HEK293 (cell line): ENCODE results near the gene TMEM185B.

ENCODE experiments used
- EGR2 ChIP-seq: fragments of 450-650 bp; formaldehyde crosslinking; IDR thresholded peaks from 2 replicates; pipeline ENCODE4 v1.5.1; 2016; ENCODE audit warnings: low read depth, missing biosample characterization, missing genetic modification characterization
- GFI1B ChIP-seq: fragments of 450-650 bp; formaldehyde crosslinking; IDR thresholded peaks from 2 replicates; pipeline ENCODE4 v1.5.1; 2016; ENCODE audit warnings: missing biosample characterization, missing genetic modification characterization
- KLF10 ChIP-seq: fragments of 450-650 bp; IDR thresholded peaks from 2 replicates; pipeline ENCODE4 v1.5.1; 2018; ENCODE audit warnings: missing biosample characterization, mild to moderate bottlenecking, missing genetic modification characterization
- MEIS1 ChIP-seq: sonication (generic); formaldehyde crosslinking; IDR thresholded peaks from 2 replicates; pipeline ENCODE4 v1.8.1; 2022; ENCODE audit warnings: missing genetic modification reagents, mild to moderate bottlenecking, borderline replicate concordance
- OVOL3 ChIP-seq: fragments of 450-650 bp; formaldehyde crosslinking; IDR thresholded peaks from 2 replicates; pipeline ENCODE4 v1.5.1; 2016; ENCODE audit warnings: missing biosample characterization, missing genetic modification characterization
- ZBTB1 ChIP-seq: fragments of 450-650 bp; formaldehyde crosslinking; IDR thresholded peaks from 2 replicates; pipeline ENCODE4 v1.5.1; 2016; ENCODE audit warnings: missing biosample characterization, missing genetic modification characterization
- ZBTB11 ChIP-seq: fragments of 450-650 bp; formaldehyde crosslinking; conservative IDR thresholded peaks from 2 replicates; pipeline ENCODE4 v1.5.1; 2016; ENCODE audit warnings: low read depth, missing biosample characterization, missing genetic modification characterization
- ZFP41 ChIP-seq: fragments of 450-650 bp; formaldehyde crosslinking; IDR thresholded peaks from 2 replicates; pipeline ENCODE4 v1.5.1; 2016; ENCODE audit warnings: missing biosample characterization, missing genetic modification characterization, borderline replicate concordance
- ZIC2 ChIP-seq: fragments of 450-650 bp; formaldehyde crosslinking; IDR thresholded peaks from 2 replicates; pipeline ENCODE4 v1.5.1; 2016; ENCODE audit warnings: missing biosample characterization, missing genetic modification characterization
- ZNF132 ChIP-seq: fragments of 450-650 bp; formaldehyde crosslinking; IDR thresholded peaks from 2 replicates; pipeline ENCODE4 v1.5.1; 2017; ENCODE audit warnings: missing biosample characterization, missing genetic modification characterization, borderline replicate concordance
- ZNF2 ChIP-seq: fragments of 450-650 bp; formaldehyde crosslinking; IDR thresholded peaks from 2 replicates; pipeline ENCODE4 v1.5.1; 2016; ENCODE audit warnings: missing biosample characterization, missing genetic modification characterization
- ZNF341 ChIP-seq: fragments of 450-650 bp; formaldehyde crosslinking; IDR thresholded peaks from 2 replicates; pipeline ENCODE4; 2016; ENCODE audit warnings: low read depth, missing biosample characterization, missing genetic modification characterization
- ZNF521 ChIP-seq: fragments of 450-650 bp; formaldehyde crosslinking; IDR thresholded peaks from 2 replicates; pipeline ENCODE4 v1.5.1; 2017; ENCODE audit warnings: missing biosample characterization, mild to moderate bottlenecking, missing genetic modification characterization
- ZNF561 ChIP-seq: fragments of 450-650 bp; IDR thresholded peaks from 2 replicates; pipeline ENCODE4 v1.5.1; 2018; ENCODE audit warnings: missing biosample characterization, missing genetic modification characterization, borderline replicate concordance
- ZNF600 ChIP-seq: fragments of 450-650 bp; formaldehyde crosslinking; IDR thresholded peaks from 2 replicates; pipeline ENCODE4 v1.5.1; 2016; ENCODE audit warnings: missing biosample characterization, missing genetic modification characterization
- ZNF610 ChIP-seq: fragments of 450-650 bp; formaldehyde crosslinking; IDR thresholded peaks from 2 replicates; pipeline ENCODE4 v1.5.1; 2016; ENCODE audit warnings: missing biosample characterization, missing genetic modification characterization, borderline replicate concordance
- ZNF701 ChIP-seq: fragments of 450-650 bp; formaldehyde crosslinking; IDR thresholded peaks from 2 replicates; pipeline ENCODE4 v1.5.1; 2016; ENCODE audit warnings: missing biosample characterization, missing genetic modification characterization
- ZNF707 ChIP-seq: fragments of 450-650 bp; formaldehyde crosslinking; IDR thresholded peaks from 2 replicates; pipeline ENCODE4 v1.5.1; 2016; ENCODE audit warnings: missing biosample characterization, missing genetic modification characterization
- ZNF747 ChIP-seq: fragments of 450-650 bp; formaldehyde crosslinking; IDR thresholded peaks from 2 replicates; pipeline ENCODE4 v1.5.1; 2016; ENCODE audit warnings: missing biosample characterization, missing genetic modification characterization
- ZNF768 ChIP-seq: fragments of 450-650 bp; formaldehyde crosslinking; IDR thresholded peaks from 2 replicates; pipeline ENCODE4 v1.5.1; 2018; ENCODE audit warnings: missing biosample characterization, mild to moderate bottlenecking, missing genetic modification characterization
- ZNF777 ChIP-seq: fragments of 450-650 bp; formaldehyde crosslinking; IDR thresholded peaks from 2 replicates; pipeline ENCODE4 v1.5.1; 2017; ENCODE audit warnings: missing biosample characterization, missing genetic modification characterization, borderline replicate concordance
- ZNF830 ChIP-seq: fragments of 450-650 bp; IDR thresholded peaks from 2 replicates; pipeline ENCODE4 v1.5.0; 2018; ENCODE audit warnings: missing biosample characterization, missing genetic modification characterization, low read depth, mild to moderate bottlenecking, moderate library complexity
- TF ChIP-seq, protein P1 (sequence below): fragments of 450-650 bp; formaldehyde crosslinking; IDR thresholded peaks from 2 replicates; pipeline ENCODE4 v1.5.1; 2016; ENCODE audit warnings: missing biosample characterization, missing genetic modification characterization
- TF ChIP-seq, protein P2 (sequence below): fragments of 450-650 bp; formaldehyde crosslinking; IDR thresholded peaks from 2 replicates; pipeline ENCODE4; 2016; ENCODE audit warnings: missing biosample characterization, missing genetic modification characterization
- TF ChIP-seq, protein P3 (sequence below): fragments of 450-650 bp; IDR thresholded peaks from 2 replicates; pipeline ENCODE4 v1.5.1; 2018; ENCODE audit warnings: missing biosample characterization, mild to moderate bottlenecking, missing genetic modification characterization
- TF ChIP-seq, protein P4 (sequence below): fragments of 450-650 bp; formaldehyde crosslinking; IDR thresholded peaks from 2 replicates; pipeline ENCODE4 v1.5.1; 2016; ENCODE audit warnings: missing biosample characterization, missing genetic modification characterization
- TF ChIP-seq, protein P5 (sequence below): fragments of 450-650 bp; formaldehyde crosslinking; IDR thresholded peaks from 2 replicates; pipeline ENCODE4 v1.5.1; 2017; ENCODE audit warnings: missing biosample characterization, missing genetic modification characterization

Gene TMEM185B

DNA sequence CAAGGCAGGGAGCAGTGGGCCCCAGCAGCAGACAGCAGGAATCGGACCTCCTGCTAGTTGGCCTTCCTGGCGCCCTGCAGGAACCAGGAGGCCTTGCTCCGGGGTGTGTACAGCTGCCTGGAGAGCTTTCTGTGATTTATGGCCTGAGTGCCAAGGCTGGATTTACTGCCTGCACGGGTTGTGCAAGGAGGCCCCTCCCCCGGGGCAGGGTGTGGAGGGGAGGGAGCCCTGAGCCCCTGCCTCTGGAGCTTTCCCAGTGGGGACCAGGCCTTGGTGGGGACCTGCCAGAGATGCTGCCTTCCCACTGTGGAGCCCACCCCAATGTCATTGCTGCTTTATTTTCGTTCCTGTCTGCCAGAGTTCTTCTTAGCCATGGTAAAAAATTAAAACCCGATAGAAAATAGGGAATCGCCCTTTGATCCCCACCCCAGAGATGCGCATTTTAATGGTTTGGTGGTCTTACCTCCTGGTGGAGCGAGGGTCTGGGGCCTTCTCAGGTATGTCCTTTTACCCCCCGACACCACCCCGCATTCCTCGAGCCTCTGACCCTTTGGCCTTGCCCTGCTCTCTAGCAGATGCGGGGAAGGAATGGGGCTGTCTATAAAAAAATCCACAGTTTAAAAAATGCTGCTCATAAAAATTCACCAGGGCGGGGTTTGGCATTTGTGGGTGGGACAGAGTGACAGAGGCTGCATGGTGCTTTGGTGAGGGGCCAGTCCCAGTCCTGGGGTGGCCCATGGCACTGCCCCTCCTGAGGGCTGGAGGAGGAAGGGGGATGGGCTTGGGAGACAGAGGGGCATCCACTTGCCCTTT lies 22.5 kb upstream of the TMEM185B start (continued):
- TF ChIP-seq ZNF341 (tag by site-specific recombination) (0 out of 2 replicates have a peak, but pooled peaks have one; percentile 12), OVOL3 (tag by site-specific recombination) (no peak), MEIS1 (CRISPR knock-in tag) (peak; percentile 88), ZNF600 (tag by site-specific recombination) (0 out of 2 replicates have a peak, but pooled peaks have one; percentile 12), EGR2 (tag by site-specific recombination) (no peak), ZNF830 (tag by site-specific recombination) (no peak), ZNF707 (tag by site-specific recombination) (no peak), ZNF561 (tag by site-specific recombination) (peak; percentile 25; the same call in 1 of the 2 replicates), ZNF777 (no peak), ZIC2 (tag by site-specific recombination) (peak; percentile 99), ZBTB11 (tag by site-specific recombination) (no peak), ZNF132 (tag by site-specific recombination) (no peak), ZFP41 (tag by site-specific recombination) (no peak), ZNF768 (no peak), GFI1B (tag by site-specific recombination) (peak; percentile 78), ZNF2 (tag by site-specific recombination) (no peak), ZBTB1 (tag by site-specific recombination) (no peak), ZNF747 (no peak), KLF10 (tag by site-specific recombination) (0 out of 2 replicates have a peak, but pooled peaks have one; percentile 43), ZNF701 (tag by site-specific recombination) (no peak), ZNF610 (tag by site-specific recombination) (no peak), ZNF521 (no peak)
- TF ChIP-seq, protein P1, sequence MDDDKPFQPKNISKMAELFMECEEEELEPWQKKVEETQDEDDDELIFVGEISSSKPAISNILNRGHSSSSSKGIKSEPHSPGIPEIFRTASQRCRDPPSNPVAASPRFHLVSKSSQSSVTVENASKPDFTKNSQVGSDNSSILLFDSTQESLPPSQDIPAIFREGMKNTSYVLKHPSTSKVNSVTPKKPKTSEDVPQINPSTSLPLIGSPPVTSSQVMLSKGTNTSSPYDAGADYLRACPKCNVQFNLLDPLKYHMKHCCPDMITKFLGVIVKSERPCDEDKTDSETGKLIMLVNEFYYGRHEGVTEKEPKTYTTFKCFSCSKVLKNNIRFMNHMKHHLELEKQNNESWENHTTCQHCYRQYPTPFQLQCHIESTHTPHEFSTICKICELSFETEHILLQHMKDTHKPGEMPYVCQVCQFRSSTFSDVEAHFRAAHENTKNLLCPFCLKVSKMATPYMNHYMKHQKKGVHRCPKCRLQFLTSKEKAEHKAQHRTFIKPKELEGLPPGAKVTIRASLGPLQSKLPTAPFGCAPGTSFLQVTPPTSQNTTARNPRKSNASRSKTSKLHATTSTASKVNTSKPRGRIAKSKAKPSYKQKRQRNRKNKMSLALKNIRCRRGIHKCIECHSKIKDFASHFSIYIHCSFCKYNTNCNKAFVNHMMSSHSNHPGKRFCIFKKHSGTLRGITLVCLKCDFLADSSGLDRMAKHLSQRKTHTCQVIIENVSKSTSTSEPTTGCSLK, result no peak
- TF ChIP-seq, protein P2, sequence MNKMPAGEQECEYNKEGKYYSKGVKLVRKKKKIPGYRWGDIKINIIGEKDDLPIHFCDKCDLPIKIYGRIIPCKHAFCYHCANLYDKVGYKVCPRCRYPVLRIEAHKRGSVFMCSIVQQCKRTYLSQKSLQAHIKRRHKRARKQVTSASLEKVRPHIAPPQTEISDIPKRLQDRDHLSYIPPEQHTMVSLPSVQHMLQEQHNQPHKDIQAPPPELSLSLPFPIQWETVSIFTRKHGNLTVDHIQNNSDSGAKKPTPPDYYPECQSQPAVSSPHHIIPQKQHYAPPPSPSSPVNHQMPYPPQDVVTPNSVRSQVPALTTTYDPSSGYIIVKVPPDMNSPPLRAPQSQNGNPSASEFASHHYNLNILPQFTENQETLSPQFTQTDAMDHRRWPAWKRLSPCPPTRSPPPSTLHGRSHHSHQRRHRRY, result no peak
- TF ChIP-seq, protein P3, sequence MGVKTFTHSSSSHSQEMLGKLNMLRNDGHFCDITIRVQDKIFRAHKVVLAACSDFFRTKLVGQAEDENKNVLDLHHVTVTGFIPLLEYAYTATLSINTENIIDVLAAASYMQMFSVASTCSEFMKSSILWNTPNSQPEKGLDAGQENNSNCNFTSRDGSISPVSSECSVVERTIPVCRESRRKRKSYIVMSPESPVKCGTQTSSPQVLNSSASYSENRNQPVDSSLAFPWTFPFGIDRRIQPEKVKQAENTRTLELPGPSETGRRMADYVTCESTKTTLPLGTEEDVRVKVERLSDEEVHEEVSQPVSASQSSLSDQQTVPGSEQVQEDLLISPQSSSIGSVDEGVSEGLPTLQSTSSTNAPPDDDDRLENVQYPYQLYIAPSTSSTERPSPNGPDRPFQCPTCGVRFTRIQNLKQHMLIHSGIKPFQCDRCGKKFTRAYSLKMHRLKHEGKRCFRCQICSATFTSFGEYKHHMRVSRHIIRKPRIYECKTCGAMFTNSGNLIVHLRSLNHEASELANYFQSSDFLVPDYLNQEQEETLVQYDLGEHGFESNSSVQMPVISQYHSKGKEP, result no peak
- TF ChIP-seq, protein P4, sequence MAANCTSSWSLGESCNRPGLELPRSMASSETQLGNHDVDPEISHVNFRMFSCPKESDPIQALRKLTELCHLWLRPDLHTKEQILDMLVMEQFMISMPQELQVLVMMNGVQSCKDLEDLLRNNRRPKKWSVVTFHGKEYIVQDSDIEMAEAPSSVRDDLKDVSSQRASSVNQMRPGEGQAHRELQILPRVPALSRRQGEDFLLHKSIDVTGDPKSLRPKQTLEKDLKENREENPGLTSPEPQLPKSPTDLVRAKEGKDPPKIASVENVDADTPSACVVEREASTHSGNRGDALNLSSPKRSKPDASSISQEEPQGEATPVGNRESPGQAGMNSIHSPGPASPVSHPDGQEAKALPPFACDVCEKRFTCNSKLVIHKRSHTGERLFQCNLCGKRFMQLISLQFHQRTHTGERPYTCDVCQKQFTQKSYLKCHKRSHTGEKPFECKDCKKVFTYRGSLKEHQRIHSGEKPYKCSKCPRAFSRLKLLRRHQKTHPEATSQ, result no peak
- TF ChIP-seq, protein P5, sequence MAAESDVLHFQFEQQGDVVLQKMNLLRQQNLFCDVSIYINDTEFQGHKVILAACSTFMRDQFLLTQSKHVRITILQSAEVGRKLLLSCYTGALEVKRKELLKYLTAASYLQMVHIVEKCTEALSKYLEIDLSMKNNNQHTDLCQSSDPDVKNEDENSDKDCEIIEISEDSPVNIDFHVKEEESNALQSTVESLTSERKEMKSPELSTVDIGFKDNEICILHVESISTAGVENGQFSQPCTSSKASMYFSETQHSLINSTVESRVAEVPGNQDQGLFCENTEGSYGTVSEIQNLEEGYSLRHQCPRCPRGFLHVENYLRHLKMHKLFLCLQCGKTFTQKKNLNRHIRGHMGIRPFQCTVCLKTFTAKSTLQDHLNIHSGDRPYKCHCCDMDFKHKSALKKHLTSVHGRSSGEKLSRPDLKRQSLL, result no peak
